Left ventricle myocardium inferior (tissue), 1 donor: ENCODE results near the gene KMT2D. TPM values are rescaled to one million over a fixed set of nuclear protein-coding genes. Genes with fewer than 3 reads are reported as not detected.
"Not testable (repeated sequence)": the region's sequence is repeated elsewhere in the genome, so short reads cannot be mapped to it uniquely, and the experiment has no call there.

ENCODE experiments used
- DNase-seq: peaks from one replicate; pipeline ENCODE4 v3.0.0-alpha.2; 2020
- H3K27ac ChIP-seq: fragments of 200-600 bp; replicated peaks from 2 replicates; pipeline ENCODE4 v1.8.0; 2021
- H3K27me3 ChIP-seq: fragments of 200-600 bp; 2 replicates; pipeline ENCODE4 v1.8.0; 2021; ENCODE audit warnings: low read depth
- H3K36me3 ChIP-seq: fragments of 200-600 bp; 2 replicates; pipeline ENCODE4 v1.8.0; 2021
- H3K4me1 ChIP-seq: fragments of 200-600 bp; 2 replicates; pipeline ENCODE4 v1.8.0; 2021
- H3K4me3 ChIP-seq: fragments of 200-600 bp; 2 replicates; pipeline ENCODE4 v1.8.0; 2021; ENCODE audit warnings: mild to moderate bottlenecking, moderate library complexity
- H3K9me3 ChIP-seq: fragments of 200-600 bp; replicated peaks from 2 replicates; pipeline ENCODE4 v1.8.0; 2021
- intact Hi-C: fragments of 100-400 bp; cut with micrococcal nuclease; formaldehyde crosslinking; loops from one replicate; pipeline ENCODE4 v1.11.0; 2022
- total RNA-seq: library from RNA; stranded (reverse); fragmentation: NEBNext Ultra II Directional; extraction: Animal tissue kit (Norgen Biotek cat#: 25700); gene quantifications from one replicate; pipeline ENCODE4 v1.2.1, GENCODE V29; 2021
- TF ChIP-seq, protein P1 (sequence below): fragments of 200-600 bp; IDR thresholded peaks from 2 replicates; pipeline ENCODE4 v1.8.0; 2021; ENCODE audit warnings: antibody characterized with exemption, mild to moderate bottlenecking, borderline replicate concordance
- donor health status: DM: no; HTN: yes; CAD: no; lungs with severe emphysema.

KMT2D gene
- total RNA-seq, 1 donor from 2014 or later, result 38.5 TPM

DNA sequence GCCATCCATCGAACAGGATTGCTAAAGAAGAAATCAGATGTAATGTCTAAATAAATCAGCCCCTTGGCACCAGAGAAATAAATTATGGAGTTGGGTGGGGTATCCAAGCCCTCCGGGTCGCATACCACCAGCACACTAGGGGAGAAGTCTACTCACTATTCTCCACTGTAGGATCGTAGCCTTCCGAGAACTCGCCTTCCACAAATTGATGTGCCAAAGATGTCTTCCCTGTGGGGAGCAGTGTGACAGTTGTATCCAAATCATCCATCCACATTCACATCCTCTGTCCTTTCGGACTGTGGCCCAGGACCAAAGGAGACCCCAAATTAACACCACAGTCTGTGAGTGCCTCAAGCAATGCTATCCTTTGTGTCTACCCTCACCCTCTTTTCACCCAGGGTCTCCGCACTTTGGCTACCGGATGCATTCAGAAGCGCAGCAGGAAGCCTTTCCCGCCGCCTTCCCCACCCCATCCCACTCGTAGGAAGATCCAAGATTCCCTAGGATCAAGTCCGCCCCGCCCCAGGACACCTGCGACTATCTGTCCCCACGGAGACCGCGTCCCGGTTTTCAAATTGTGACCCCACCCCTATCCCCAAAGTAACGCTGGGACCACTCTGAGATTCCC is 8.4 kb upstream of the KMT2D start:
- H3K4me3 ChIP-seq, result peak overlapping the region; percentile 83
- peak overlapping the region; percentile 82 for H3K27ac ChIP-seq
- no peaks in the 10 kb centered on the region for H3K36me3 ChIP-seq
- peaks cover 23% of the 10 kb centered on the region for H3K4me1 ChIP-seq
- no peaks in the 10 kb centered on the region for H3K9me3 ChIP-seq
- no peaks in the 10 kb centered on the region for H3K27me3 ChIP-seq
- TF ChIP-seq, protein P1, sequence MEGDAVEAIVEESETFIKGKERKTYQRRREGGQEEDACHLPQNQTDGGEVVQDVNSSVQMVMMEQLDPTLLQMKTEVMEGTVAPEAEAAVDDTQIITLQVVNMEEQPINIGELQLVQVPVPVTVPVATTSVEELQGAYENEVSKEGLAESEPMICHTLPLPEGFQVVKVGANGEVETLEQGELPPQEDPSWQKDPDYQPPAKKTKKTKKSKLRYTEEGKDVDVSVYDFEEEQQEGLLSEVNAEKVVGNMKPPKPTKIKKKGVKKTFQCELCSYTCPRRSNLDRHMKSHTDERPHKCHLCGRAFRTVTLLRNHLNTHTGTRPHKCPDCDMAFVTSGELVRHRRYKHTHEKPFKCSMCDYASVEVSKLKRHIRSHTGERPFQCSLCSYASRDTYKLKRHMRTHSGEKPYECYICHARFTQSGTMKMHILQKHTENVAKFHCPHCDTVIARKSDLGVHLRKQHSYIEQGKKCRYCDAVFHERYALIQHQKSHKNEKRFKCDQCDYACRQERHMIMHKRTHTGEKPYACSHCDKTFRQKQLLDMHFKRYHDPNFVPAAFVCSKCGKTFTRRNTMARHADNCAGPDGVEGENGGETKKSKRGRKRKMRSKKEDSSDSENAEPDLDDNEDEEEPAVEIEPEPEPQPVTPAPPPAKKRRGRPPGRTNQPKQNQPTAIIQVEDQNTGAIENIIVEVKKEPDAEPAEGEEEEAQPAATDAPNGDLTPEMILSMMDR, result no peak
- DNase-seq, result no peak
- intact Hi-C loops, result loop anchor here (10.0 kb wide), 1 partner anchor 56 kb away; no protein-coding TSS in a partner anchor

DNA sequence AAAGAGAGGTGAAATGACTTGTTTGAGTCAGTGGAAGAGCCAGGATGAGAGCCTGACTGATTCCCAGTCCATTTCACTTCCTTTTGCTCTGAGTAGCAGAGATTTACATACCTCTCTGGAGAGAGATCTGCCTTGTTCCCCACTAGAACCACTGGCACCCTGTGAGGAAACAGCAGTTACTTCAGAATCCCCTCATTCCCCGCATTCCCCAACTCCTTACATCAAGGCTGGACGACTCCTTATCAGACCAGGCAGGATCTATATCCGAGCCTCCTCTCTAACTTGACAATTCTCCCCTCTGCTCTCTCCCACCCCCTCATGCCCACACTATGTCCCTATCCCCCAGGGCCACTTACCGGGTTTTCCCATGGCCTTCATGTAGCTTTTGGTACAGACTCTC is 5.5 kb upstream of the KMT2D start:
- intact Hi-C loops, result loop anchor here (10.0 kb wide), 1 partner anchor 59 kb away; no protein-coding TSS in a partner anchor
- no peaks in the 10 kb centered on the region for H3K36me3 ChIP-seq

DNA sequence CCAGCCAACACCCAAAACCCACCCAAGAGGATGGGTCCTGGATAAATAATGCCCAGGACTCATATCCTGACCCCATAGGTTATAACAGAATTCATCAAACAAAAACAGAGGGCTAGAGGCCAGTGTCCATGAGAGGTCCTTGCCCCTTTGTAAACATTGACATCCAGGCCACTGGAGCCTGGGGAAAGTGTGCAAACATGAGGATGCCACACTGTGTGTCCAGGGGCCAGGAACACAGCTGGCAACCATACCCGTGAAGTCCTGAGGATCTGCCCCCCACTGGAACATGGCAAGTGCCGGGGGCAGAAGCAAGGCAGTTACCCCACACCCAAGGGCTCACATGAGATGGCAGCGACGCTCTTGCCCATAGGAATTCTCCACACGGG is 4.2 kb upstream of the KMT2D start:
- TF ChIP-seq, protein P1, result no peak
- no peak overlapping the region for H3K27ac ChIP-seq
- H3K4me1 ChIP-seq, result peaks cover 34% of the 10 kb centered on the region
- no peak for DNase-seq
- no peak overlapping the region for H3K4me3 ChIP-seq
- no peaks in the 10 kb centered on the region for H3K9me3 ChIP-seq
- intact Hi-C loops, result loop anchor here (10.0 kb wide), 1 partner anchor 60 kb away; no protein-coding TSS in a partner anchor
- no peaks in the 10 kb centered on the region for H3K36me3 ChIP-seq
- H3K27me3 ChIP-seq, result no peaks in the 10 kb centered on the region

More for the DNA sequence above, 5.5 kb upstream of the KMT2D start:
- TF ChIP-seq, protein P1, result no peak
- DNase-seq, result no peak
- Histone ChIP-seq H3K9me3 (no peaks in the 10 kb centered on the region), H3K27ac (no peak overlapping the region), H3K27me3 (no peaks in the 10 kb centered on the region), H3K4me3 (no peak overlapping the region), H3K4me1 (peaks cover 30% of the 10 kb centered on the region)

GRCh38 chr12:49061916-49062315 is 1.3 kb upstream of the KMT2D start:
- not testable (repeated sequence) for H3K27ac ChIP-seq, H3K9me3 ChIP-seq, H3K36me3 ChIP-seq, H3K27me3 ChIP-seq, H3K4me3 ChIP-seq, DNase-seq
- intact Hi-C loops, result loop anchor here (10.0 kb wide), 1 partner anchor 63 kb away; no protein-coding TSS in a partner anchor
- peaks cover 51% of the 10 kb centered on the region for H3K4me1 ChIP-seq

DNA sequence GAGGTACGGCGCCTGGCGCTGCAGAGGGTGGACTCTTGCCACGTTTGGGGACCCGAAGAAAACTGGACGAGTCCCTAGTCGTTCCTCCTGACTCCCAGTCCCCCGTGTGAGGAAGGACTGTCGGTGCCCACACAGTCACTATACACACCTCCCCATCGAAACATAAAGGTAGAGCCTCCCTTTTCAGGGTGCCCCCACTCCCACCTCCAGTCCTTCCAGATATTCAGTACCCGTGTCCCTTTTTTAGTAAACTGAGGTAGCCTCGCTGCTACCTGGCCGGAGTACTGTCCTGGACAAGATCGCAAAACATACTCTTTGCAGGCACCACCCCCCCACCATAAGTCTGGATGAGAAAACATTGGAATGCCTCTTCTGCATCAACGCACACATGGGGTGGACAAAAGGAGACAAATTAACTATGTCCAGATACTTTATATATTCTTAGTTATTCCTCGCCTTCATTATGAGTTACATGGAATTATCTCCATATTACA is 610 bp upstream of the KMT2D start:
- H3K27me3 ChIP-seq, result no peaks in the 10 kb centered on the region
- intact Hi-C loops, result loop anchor here (10.0 kb wide), 1 partner anchor 64 kb away; no protein-coding TSS in a partner anchor
- DNase-seq, result no peak
- peak overlapping the region; percentile 99 for H3K4me3 ChIP-seq
- TF ChIP-seq, protein P1, result no peak
- no peaks in the 10 kb centered on the region for H3K36me3 ChIP-seq
- peaks cover 59% of the 10 kb centered on the region for H3K4me1 ChIP-seq
- H3K27ac ChIP-seq, result peak overlapping the region; percentile 100
- no peaks in the 10 kb centered on the region for H3K9me3 ChIP-seq
